Activated B cell treated with CpG ODN at 0.5 μM for 24 hours (primary cell): Measurements from ENCODE around the gene QDPR. TPM values are rescaled to one million over a fixed set of nuclear protein-coding genes. Genes with fewer than 3 reads are reported as not detected.
"Not testable (repeated sequence)": the region's sequence is repeated elsewhere in the genome, so short reads cannot be mapped to it uniquely, and the experiment has no call there.

Source experiments
- ATAC-seq: fragments of 200-7000 bp; cut with Tn5 transposase; one replicate; pipeline ENCODE4 v1.10.0; 2021; ENCODE audit warnings: low read depth, mild to moderate bottlenecking, moderate library complexity
- CTCF ChIA-PET: fragments of 350-600 bp; sonication (Branson Sonifier 250); formaldehyde crosslinking; loops from one replicate; lab custom pipeline; 2021; ENCODE audit warnings: antibody characterized with exemption; lab: Charles Lee
- POLR2A ChIA-PET: fragments of 350-600 bp; sonication (Branson Sonifier 250); formaldehyde crosslinking; loops from one replicate; lab custom pipeline; 2021; ENCODE audit warnings: antibody characterized with exemption; lab: Charles Lee
- DNase-seq: peaks from one replicate; pipeline ENCODE4 v3.0.0; 2022
- H3K27ac Mint-ChIP-seq: one replicate; pipeline ENCODE4 v1.8.0; 2020; ENCODE audit warnings: mixed read lengths
- H3K27me3 Mint-ChIP-seq: one replicate; pipeline ENCODE4 v1.8.0; 2021; ENCODE audit warnings: mixed read lengths
- H3K36me3 Mint-ChIP-seq: one replicate; pipeline ENCODE4 v1.8.0; 2021; ENCODE audit warnings: low read depth, mixed read lengths
- H3K4me1 Mint-ChIP-seq: one replicate; pipeline ENCODE4 v1.8.0; 2021; ENCODE audit warnings: mixed read lengths
- H3K4me3 Mint-ChIP-seq: one replicate; pipeline ENCODE4 v1.8.0; 2020; ENCODE audit warnings: mild to moderate bottlenecking, mixed read lengths
- H3K9me3 Mint-ChIP-seq: one replicate; pipeline ENCODE4 v1.8.0; 2020; ENCODE audit warnings: mixed read lengths
- CTCF ChIP-seq: fragments of 200-600 bp; IDR thresholded peaks from one replicate; pipeline ENCODE4 v1.8.0; 2022; ENCODE audit warnings: antibody characterized with exemption, mild to moderate bottlenecking
- intact Hi-C: fragments of 100-400 bp; cut with micrococcal nuclease; formaldehyde crosslinking; loops from one replicate; pipeline ENCODE4 v1.15.1; 2024
- total RNA-seq: library from RNA; stranded (reverse); gene quantifications from 2 replicates; pipeline ENCODE4 v1.2.3, GENCODE V29; 2022

Gene QDPR
- total RNA-seq, 1 donor from 2014 or later = 7.2 TPM

DNA sequence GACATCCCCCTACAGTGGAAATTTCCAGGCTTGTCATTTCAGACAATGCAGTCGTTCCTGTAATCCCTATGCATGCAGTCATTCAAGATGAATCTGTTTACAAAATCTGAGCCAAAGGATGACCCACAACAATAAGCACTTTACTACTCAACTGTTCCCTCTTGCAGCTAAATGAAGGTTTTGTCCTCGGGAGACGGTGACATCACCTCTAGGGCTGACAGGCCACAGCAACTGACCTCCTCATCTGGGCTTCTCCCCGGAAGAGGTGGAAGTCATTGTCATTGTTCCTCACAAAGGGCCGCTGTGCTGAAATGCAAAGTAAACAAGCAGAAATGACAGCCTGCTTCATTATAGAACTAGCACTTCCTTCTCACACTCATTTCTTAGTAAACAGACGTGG lies 32.3 kb upstream of the QDPR start:
- ATAC-seq = no peak
- POLR2A ChIA-PET = no interaction called here
- H3K27ac Mint-ChIP-seq = no peak overlapping the region
- H3K27me3 Mint-ChIP-seq = peaks cover 9% of the 10 kb centered on the region
- intact Hi-C loops = no loop called here
- H3K4me1 Mint-ChIP-seq = peaks cover 3% of the 10 kb centered on the region
- no peak overlapping the region for H3K4me3 Mint-ChIP-seq
- no peaks in the 10 kb centered on the region for H3K9me3 Mint-ChIP-seq
- H3K36me3 Mint-ChIP-seq = no peaks in the 10 kb centered on the region
- no peak for TF ChIP-seq CTCF
- no peak for DNase-seq
- CTCF ChIA-PET = no interaction called here

- POLR2A ChIA-PET = interaction anchor here (0.7 kb wide), 1 partner anchor 16 kb away, joined by 9 read pairs; no protein-coding TSS in a partner anchor
- H3K4me3 Mint-ChIP-seq, CTCF ChIA-PET, H3K9me3 Mint-ChIP-seq, intact Hi-C loops, H3K4me1 Mint-ChIP-seq, H3K36me3 Mint-ChIP-seq, ATAC-seq, H3K27me3 Mint-ChIP-seq, H3K27ac Mint-ChIP-seq, DNase-seq: not testable (repeated sequence)
These were observed 25.2 kb upstream of the QDPR start for GRCh38 chr4:17537060-17537459.

DNA sequence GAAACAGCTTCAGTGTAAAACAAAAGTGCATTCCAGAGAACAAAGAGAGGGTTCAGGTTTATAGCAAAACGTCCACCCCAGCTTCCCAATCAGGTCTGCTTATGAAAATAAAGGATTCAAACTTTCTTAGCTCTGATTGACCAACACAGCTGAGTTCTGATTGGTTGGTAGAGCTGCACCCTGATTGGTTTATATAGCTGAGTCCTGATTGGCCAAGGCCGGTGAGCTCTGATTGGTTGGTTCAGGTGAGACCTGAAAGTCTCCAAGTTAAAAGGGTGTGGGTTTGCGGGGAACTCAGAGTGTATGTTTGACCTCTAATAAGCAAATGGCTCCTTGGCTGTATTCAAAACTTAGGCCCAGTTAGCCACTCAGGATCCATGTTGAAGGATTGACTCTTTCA lies 24.0 kb upstream of the QDPR start:
- Mint-ChIP-seq H3K9me3 (no peaks in the 10 kb centered on the region), H3K27ac (no peak overlapping the region), H3K27me3 (peaks cover 2% of the 10 kb centered on the region), H3K4me3 (no peak overlapping the region), H3K36me3 (no peaks in the 10 kb centered on the region), H3K4me1 (no peaks in the 10 kb centered on the region)
- ChIA-PET POLR2A (no interaction called here), CTCF (no interaction called here)
- TF ChIP-seq CTCF = no peak
- intact Hi-C loops = no loop called here
- no peak for DNase-seq
- no peak for ATAC-seq

DNA sequence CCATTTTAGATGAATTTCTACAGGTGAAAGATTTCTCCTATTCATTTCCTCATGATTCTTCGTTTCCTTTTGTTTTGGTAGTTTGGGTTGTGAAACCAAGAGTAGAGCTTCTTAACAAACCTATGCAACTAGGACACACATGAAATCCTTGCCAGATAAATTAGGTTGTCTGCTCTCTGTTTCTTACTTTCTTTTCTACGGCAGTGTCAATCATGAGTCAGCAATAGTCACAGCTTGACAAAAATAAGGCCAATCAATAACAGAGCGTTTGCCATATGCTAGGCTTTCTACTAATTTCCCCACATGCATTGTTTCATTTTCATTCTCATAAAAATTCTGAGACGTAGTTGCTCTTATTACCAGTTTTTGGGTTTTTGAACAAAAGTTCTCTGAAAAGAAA lies 23.4 kb upstream of the QDPR start:
- Mint-ChIP-seq H3K27me3 (peaks cover 4% of the 10 kb centered on the region), H3K4me3 (no peak overlapping the region), H3K36me3 (no peaks in the 10 kb centered on the region), H3K27ac (no peak overlapping the region), H3K4me1 (no peaks in the 10 kb centered on the region), H3K9me3 (no peaks in the 10 kb centered on the region)
- intact Hi-C loops = no loop called here
- TF ChIP-seq CTCF = no peak
- ChIA-PET CTCF (no interaction called here), POLR2A (no interaction called here)
- DNase-seq (no peak), ATAC-seq (no peak)

GRCh38 chr4:17534705-17535104 lies 22.8 kb upstream of the QDPR start:
- ATAC-seq (no peak), DNase-seq (no peak)
- CTCF ChIA-PET = no interaction called here
- no peaks in the 10 kb centered on the region for H3K4me1 Mint-ChIP-seq
- intact Hi-C loops = no loop called here
- no peak overlapping the region for H3K27ac Mint-ChIP-seq
- TF ChIP-seq CTCF = no peak
- H3K36me3 Mint-ChIP-seq = no peaks in the 10 kb centered on the region
- POLR2A ChIA-PET = no interaction called here
- peaks cover 2% of the 10 kb centered on the region for H3K27me3 Mint-ChIP-seq
- H3K9me3 Mint-ChIP-seq = no peaks in the 10 kb centered on the region
- H3K4me3 Mint-ChIP-seq = no peak overlapping the region
